Ascending aorta (tissue), 2 donors: ENCODE measurements around the gene UBE2H. TPM values are rescaled to one million over a fixed set of nuclear protein-coding genes. Genes with fewer than 3 reads are reported as not detected.

Source experiments
- DNase-seq, 2 donors: peaks; one replicate each; pipeline ENCODE4 v3.0.0-alpha.2; 2019; ENCODE audit warnings: low spot score in 2 of 2
- H3K27ac ChIP-seq, 2 donors: fragments of 200-600 bp; sonication (generic); one replicate each; pipeline ENCODE4 v1.5.1; 2016 to 2017; ENCODE audit warnings: mild to moderate bottlenecking in 1 of 2
- H3K27me3 ChIP-seq: fragments of 200-600 bp; sonication (generic); one replicate; pipeline ENCODE4 v1.5.1; 2017
- H3K36me3 ChIP-seq, 2 donors: fragments of 200-600 bp; sonication (generic); one replicate each; pipeline ENCODE4 v1.5.1; 2016
- H3K4me1 ChIP-seq, 2 donors: fragments of 200-600 bp; sonication (generic); one replicate each; pipeline ENCODE4 v1.5.1; 2016 to 2017; ENCODE audit warnings: mild to moderate bottlenecking in 1 of 2
- H3K4me3 ChIP-seq, 2 donors: fragments of 200-600 bp; sonication (generic); one replicate each; pipeline ENCODE4 v1.5.1; 2016 to 2017; ENCODE audit warnings: mild to moderate bottlenecking in 1 of 2
- H3K9me3 ChIP-seq, 2 donors: fragments of 200-600 bp; sonication (generic); one replicate each; pipeline ENCODE4 v1.5.1; 2016
- intact Hi-C: fragments of 100-400 bp; cut with DNase I; formaldehyde crosslinking; loops from one replicate; pipeline ENCODE4 v1.15.1; 2023
- total RNA-seq: library from RNA; depleted of rRNA; stranded (reverse); fragments of >200 nt; gene quantifications from one replicate; pipeline ENCODE4 v1.1.0, GENCODE V29; 2016
- TF ChIP-seq, protein P1 (sequence below), 3 experiments: fragments of 200-600 bp in 2 of 3; fragments of 450-650 bp in 1 of 3; sonication (generic) in 2 of 3; IDR thresholded peaks; one replicate each; pipeline ENCODE4 v1.5.1; 2016 to 2019; ENCODE audit warnings: antibody characterized with exemption in 3 of 3, mild to moderate bottlenecking in 1 of 3, moderate library complexity in 1 of 3

Gene UBE2H
- total RNA-seq, 1 donor from 2014 or later: 83.9 TPM

DNA sequence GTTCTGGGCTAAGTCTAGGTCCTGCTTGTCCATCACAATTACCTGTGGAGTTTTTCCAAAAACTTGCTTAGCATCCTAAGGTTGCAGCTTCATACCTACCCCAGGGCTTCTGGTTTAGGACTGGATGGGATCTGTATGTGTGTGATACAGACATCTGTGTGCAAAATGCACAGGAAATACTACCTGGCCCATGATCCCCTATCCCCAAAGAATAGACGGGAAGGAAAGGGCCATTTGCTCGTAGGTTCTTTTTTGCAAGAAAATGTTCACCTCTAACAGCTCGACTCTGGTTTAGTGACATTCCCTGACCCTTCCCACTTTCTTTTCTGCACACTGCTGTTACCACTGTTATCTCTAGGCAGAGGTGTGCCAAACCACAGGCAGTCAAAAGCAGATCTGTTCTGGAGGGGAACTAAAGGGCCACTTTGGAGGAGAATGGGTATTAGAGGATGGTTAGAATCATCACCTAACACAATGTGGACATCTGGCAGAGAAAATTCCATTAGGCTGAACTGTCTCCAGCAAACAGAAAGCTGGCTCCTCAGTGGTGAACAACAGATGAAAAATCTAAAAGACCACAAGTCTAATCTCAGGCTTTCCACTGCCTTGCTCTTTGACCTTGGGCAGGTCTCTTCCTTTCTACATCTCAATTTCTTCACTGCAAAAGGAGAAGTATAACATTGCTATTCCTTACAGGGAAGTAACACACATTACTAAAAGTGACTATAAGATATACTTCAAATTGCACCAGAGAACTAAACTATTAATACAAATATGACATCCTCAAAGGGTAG is 107.4 kb downstream of the UBE2H start:
- Histone ChIP-seq H3K4me1 (peaks cover 15 to 49% of the 10 kb centered on the region in 2 donors), H3K4me3 (no peak overlapping the region), H3K27me3 (no peaks in the 10 kb centered on the region), H3K36me3 (no peaks in the 10 kb centered on the region), H3K27ac (peak overlapping the region; percentile 66 to 70), H3K9me3 (no peaks in the 10 kb centered on the region)
- intact Hi-C loops: loop anchor here (2.0 kb wide), 1 partner anchor 15 kb away; no protein-coding TSS in a partner anchor
- TF ChIP-seq, protein P1, sequence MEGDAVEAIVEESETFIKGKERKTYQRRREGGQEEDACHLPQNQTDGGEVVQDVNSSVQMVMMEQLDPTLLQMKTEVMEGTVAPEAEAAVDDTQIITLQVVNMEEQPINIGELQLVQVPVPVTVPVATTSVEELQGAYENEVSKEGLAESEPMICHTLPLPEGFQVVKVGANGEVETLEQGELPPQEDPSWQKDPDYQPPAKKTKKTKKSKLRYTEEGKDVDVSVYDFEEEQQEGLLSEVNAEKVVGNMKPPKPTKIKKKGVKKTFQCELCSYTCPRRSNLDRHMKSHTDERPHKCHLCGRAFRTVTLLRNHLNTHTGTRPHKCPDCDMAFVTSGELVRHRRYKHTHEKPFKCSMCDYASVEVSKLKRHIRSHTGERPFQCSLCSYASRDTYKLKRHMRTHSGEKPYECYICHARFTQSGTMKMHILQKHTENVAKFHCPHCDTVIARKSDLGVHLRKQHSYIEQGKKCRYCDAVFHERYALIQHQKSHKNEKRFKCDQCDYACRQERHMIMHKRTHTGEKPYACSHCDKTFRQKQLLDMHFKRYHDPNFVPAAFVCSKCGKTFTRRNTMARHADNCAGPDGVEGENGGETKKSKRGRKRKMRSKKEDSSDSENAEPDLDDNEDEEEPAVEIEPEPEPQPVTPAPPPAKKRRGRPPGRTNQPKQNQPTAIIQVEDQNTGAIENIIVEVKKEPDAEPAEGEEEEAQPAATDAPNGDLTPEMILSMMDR (IDR thresholded peaks at IDR 0.05): no peak
- no peak for DNase-seq

DNA sequence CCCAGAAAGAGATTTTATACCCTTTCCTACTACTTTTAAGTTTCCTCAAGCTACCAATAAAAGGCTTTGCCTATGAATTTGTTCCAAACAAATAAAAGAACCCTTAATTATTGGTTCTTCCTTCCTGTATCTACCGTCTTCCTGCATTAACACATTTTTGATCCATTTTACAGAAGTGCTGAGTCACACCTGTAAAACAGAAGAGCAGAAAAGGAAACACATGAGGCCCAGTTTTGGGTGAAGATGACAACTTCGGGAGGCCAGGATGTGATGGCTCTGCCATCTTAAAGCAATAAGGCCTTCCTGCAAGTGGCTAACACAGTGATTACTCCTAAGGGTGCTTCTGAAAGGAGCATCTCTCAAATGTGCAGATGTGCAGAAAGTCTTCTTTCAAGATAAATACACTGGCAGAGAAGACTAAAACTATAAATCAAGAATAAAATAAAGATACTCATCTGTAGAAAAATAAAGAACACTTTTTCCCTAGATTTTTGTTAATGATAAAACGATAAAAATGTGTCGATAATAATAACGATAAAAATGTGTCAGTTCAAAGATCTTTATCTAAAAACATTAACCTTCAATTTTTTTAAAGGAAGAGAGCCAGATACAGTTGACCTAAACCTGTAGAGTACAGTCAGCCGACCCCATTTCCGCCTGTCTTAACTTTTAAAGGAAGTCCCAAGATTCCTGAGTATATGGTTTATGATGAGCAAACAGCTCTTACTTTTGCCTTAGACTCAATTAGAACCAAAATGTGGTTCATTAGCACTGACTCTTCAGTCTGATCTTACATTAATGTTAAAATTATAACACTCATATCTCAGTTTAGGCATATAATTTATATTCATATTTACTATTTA is 108.6 kb downstream of the UBE2H start:
- Histone ChIP-seq H3K9me3 (no peaks in the 10 kb centered on the region), H3K4me3 (no peak overlapping the region), H3K27me3 (no peaks in the 10 kb centered on the region), H3K4me1 (peaks cover 15 to 59% of the 10 kb centered on the region in 2 donors), H3K36me3 (no peaks in the 10 kb centered on the region), H3K27ac (peak overlapping the region; percentile 66 to 70)
- no peak for DNase-seq
- TF ChIP-seq, protein P1 (IDR thresholded peaks at IDR 0.05): no peak
- intact Hi-C loops: loop anchor here (2.0 kb wide), 1 partner anchor 13 kb away; no protein-coding TSS in a partner anchor

DNA sequence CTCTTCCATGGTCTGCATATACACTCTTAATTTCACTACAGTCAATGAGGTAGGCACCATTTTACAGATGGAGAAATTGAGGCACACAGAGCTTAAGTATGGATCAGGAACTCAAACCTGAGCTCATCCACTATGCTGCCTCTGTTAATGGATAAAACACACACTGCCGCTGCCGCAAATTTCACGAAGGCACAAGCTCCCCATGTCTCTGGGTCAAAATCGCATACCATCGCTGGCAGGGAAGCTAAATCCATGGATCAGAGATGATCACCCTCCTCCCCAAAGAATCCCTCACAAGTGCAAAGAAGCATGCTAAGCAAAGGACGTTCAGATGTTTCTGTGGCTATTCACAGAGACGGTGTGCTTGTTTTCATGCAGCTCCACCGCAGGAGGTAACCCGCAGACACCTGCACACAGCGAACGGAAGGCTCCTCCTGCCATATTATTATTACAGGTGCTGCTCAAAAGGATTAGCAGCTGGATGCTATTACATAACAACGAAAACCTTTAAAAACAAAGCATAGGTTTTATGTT is 109.3 kb downstream of the UBE2H start:
- intact Hi-C loops: no loop called here
- Histone ChIP-seq H3K9me3 (no peaks in the 10 kb centered on the region), H3K4me3 (no peak overlapping the region), H3K4me1 (peaks cover 15 to 57% of the 10 kb centered on the region in 2 donors), H3K27me3 (no peaks in the 10 kb centered on the region), H3K27ac (peak overlapping the region in 1 of 2 donors; percentile 66), H3K36me3 (peaks cover 0 to 5% of the 10 kb centered on the region in 2 donors)
- DNase-seq: no peak
- TF ChIP-seq, protein P1 (IDR thresholded peaks at IDR 0.05): no peak

DNA sequence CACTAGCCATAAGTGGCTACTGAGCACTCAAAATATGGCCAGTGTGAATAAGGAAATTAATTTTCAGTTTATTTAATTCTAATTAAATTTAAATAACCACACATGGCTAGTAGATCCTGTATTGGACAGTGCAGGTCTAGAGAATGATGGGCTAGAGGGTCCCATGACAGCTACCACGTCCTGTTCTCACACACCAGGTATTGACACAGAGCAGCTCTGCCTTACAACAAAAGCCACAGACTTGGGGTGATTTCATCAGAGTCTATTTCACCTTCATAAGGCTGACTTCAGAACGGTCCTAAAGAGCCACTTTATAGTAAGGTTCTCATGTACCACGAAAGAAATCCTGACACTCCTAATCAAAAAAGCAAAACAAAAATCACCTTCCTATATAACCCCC is 111.3 kb downstream of the UBE2H start:
- TF ChIP-seq, protein P1 (IDR thresholded peaks at IDR 0.05): no peak
- intact Hi-C loops: no loop called here
- Histone ChIP-seq H3K9me3 (no peaks in the 10 kb centered on the region), H3K4me1 (peaks cover 10 to 39% of the 10 kb centered on the region in 2 donors), H3K4me3 (no peak overlapping the region), H3K27me3 (no peaks in the 10 kb centered on the region), H3K27ac (peak overlapping the region; percentile 28 to 68), H3K36me3 (peaks cover 0 to 12% of the 10 kb centered on the region in 2 donors)
- DNase-seq: no peak

DNA sequence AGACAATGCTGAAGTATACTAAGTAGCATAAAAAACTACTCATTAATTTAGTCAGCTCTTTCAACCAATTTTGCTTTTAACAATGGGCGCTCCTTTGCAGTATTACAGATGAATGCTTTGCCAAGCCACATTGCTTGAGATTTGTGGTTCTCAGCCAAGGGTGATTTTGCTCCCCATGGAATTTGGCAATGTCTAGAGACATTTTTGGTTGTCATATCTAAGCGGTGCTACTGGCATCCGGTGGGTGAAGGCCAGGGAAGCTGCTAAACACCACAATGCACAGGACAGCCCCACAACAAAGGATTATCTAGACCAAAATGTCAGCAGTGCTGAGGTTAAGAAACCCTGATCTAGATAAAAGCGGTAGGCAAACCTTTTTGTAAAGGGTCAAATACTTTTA is 112.0 kb downstream of the UBE2H start:
- Histone ChIP-seq H3K27me3 (no peaks in the 10 kb centered on the region), H3K9me3 (no peaks in the 10 kb centered on the region), H3K4me3 (no peak overlapping the region), H3K4me1 (peaks cover 7 to 34% of the 10 kb centered on the region in 2 donors), H3K27ac (peak overlapping the region; percentile 54 to 68), H3K36me3 (peaks cover 0 to 12% of the 10 kb centered on the region in 2 donors)
- TF ChIP-seq, protein P1 (IDR thresholded peaks at IDR 0.05): no peak
- intact Hi-C loops: no loop called here
- DNase-seq: no peak
